Fibroblast of the conjunctiva (primary cell): ENCODE results near the gene CARS1.

Experiments used
- DNase-seq: peaks from one replicate; pipeline ENCODE4 v3.0.0-alpha.2; 2010; ENCODE audit warnings: low read depth

Gene CARS1

DNA sequence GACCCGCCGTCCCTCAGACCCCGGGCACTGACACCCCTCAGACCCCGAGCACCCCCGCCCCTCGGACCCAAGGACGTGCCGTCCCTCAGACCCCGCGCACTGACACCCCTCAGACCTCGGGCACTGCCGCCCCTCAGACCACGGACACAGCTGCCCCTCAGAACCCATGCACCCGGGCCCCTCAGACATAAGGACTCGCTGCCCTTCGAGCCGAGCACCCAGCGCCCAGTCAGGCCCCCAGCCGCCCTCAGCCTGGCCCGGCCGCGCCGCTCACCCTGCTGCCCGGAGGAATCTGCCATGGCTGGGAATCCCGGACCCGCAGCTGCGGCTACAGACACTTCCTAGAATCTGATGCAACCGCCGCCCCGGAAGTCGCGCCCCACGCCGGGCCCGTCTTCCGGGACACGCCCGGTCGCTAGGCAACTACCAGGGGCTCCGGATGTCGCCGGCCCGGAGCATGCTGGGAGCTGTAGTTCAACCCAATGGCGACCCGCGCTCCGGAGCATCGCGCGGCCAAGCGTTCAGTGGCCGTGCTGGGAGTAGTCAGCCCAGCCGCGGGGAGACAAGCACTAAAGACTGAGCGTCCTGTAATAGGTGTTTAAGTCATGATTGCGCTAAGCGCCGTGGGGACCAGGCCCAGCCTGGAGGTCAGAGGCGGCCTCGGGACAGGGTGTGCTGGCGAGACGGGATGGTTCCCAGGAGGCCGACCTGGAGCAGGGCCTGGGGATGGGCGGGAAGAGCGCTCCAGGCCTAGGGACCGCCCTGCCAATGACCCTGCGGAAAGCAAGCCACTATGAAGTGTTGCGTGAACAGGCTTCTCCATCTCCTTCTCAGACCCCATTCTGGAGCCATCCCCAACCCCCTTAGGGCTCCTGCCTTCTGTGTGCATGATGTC, at the start of gene CARS1:
TSS of gene CARS1 (minus strand) at position 355 of the 895 bp plus-strand sequence. CDS start at position 299, 56 bp downstream.
- peak; percentile 88 for DNase-seq

DNA sequence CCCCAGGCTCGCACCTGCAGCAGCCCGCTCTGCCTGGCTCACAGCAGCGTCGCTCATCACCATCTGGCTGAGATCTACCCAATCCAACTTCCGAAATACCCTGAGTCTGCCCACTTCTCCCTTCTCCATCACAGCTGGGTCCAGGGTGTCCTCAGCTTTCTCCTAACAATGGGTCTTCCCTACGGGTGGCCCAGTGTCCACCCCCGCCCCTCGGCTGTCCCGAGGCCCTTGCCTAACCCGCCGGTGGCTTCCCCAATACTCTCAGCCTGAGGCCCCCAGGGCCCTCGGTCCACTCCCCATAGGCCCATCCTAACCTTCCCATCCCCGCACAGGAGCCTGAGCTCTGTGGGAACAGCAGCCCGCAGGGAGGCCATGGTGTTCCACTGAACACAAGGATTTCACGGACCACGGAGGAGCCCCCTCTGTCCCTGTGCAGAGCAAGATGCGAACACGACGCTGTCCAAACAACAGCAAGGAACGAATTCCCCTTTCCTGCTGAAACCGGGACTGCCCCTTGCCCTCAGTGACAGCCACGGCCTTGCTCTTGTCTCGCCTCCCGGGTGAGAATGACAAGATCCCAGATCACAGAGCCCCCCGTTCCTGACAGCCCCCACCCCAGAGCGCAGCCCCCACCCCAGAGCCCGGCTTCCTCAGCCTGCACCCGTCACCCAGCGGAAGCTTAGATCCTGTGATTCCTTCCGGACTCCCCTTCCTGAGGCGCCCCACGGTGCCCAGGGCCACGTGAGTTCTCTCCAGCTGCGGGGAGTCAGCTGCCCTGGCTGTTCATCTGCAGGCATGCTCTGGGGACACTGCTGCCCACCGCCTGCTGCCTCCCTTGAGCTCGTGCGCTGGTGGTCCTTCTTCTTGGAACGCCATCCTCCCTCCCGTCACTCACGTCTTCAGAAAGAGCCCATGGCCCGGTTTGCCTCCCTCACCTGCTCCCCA, 48.8 kb upstream of the CARS1 start:
- no peak for DNase-seq

DNA sequence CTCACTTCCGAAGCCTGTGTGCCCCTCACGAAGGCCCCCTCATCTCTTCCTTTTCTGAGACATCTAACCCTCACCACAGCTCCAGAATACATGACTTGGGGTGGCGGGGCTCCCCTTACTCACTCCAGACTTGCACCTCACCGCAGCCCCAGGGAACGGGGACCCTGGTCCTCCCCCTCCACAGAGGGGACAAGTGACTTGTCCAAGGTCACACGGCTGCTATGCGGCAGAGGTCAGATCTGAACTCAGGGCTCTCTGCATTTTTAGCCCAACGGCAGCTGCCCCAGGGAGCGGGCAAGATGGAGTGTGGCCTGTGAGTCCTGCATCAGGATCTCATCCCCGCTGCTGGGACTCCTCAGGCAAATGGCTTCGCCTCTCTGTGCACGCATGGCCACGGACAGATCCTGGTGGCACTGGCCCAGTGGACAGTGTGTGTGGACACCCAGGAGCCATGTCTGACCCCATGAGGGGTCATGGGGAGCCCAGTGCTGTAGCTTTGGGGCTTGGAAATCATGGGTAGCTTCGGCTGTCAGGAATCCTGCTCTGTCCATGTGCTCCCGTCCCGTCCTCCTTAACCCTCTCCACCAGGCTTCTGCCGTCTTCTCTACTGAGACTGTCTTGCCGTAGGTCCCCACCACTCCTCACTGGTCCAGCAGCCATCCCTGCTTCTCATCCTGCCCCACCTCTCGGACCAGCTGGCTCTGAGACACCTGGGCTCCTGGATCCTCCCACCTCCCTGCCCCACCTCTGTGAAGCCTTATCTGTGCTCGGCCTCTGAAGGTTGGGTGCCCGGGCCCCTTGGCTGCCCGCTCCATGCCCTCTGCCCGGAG, 48.0 kb upstream of the CARS1 start:
- DNase-seq: no peak

- no peak for DNase-seq
Measured at GRCh38 chr11:3104051-3104714, 47.0 kb upstream of the CARS1 start.

DNA sequence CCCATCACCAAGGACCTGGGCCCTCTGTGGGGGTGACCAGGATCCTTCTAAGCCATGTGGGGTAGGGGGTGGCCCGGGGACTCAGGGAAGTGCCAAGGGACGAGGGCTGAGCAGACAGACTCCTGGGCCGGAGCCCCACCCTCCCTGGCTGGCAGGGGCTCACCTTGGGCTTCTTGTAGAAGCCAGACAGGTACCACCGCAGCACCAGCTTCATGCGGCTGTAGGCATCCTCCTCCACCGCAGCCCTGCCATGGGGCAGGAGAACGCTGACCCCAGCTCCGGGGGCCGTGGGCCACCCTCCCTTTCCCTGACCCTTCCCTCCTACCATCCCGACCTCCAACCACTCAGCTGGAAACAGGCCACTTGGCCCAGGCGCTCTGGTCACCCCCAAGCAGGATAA, 45.9 kb upstream of the CARS1 start:
- no peak for DNase-seq

GRCh38 chr11:3102641-3102921, 45.4 kb upstream of the CARS1 start:
- DNase-seq: no peak

- no peak for DNase-seq
Measured at GRCh38 chr11:3101921-3102640, 44.9 kb upstream of the CARS1 start.

- DNase-seq: no peak
Measured at GRCh38 chr11:3099178-3099577, 42.0 kb upstream of the CARS1 start.

DNA sequence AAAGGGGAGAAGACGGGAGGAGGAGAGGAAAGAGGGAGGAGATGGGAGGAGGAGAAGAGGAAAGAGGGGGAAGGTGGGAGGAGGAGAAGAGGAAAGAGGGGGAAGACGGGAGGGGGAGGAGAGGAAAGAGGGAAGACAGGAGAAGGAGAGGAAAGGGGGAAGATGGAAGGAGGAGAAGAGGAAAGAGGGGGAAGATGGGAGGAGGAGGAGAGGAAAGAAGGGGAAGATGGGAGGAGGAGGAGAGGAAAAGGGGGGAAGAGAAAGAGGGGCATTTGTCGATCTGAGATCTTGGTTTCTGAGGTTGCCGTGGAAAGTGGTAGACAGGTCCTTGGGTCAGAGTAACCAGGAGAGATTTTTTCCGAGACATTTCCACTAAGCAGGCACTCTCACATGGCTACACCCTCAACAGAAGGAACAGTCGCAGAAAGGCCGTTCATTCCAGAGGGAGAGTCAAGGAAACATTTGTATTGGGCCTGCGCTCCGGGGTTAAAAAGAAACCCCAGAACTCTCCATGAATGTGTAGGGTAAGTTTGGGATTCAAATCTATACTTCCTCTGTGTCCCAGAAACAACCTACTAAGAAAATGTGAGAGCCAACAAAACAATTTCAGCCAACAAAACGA, 39.8 kb upstream of the CARS1 start:
- no peak for DNase-seq

DNA sequence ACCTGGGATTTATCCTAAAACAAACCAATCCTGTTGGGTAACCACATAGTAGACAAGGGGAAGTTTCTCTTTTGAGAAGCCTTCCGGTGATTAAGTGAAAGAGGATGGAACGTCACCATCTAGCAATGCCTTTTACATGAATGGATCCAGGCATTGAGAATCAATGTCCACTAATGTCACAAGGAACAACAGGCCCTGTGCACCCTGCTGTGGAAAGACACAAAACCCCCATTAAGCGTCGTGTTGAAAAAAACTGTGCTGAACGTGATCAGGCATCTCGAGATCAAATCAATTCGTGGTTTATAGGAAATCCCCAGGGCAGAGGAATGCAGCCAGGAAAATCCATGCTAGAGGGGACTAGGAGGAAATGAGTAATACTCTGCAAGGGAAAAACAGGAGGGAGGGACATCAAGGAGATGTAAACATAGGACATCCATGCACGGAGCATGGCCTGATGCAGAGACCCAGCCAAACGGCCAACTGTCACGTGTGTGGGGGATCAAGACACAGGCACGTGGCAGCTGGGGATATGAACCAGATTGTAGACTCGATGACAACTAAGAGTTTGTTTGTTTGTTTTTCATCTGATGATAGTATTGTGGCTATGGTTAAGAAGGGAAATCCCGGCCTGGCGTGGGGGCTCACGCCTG, 38.6 kb upstream of the CARS1 start:
- DNase-seq: peak; percentile 59

DNA sequence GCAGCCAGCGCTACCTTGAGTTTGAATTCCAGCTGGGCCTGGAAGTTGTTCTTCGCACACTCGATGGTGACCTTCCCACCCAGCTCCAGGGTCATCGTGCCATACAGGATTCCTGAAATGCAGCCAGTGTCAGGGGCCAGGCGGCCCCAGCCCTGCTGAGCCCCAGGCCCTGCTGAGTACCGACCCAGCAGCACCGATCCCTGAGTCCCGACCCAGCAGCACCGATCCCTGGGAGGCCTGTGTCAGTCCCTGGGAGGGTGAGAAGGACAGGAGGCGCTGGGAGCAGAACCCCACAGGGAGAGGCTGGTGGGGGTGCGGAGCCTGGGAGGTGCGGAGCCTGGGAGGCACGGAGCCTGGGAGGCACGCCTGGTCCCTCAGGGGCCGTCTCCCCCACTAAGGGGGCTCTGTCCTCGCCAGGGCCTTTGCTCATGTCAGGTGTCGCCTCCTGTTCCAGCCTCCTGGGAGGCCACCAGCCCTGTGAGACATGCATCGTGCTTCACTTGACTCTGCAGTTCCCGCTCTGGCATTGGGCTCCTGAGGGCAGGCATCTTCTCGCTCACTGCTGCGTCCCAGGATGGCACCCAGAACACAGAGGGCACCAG, 37.1 kb upstream of the CARS1 start:
- no peak for DNase-seq

- no peak for DNase-seq
Measured at GRCh38 chr11:3093281-3094191, 36.3 kb upstream of the CARS1 start.

DNA sequence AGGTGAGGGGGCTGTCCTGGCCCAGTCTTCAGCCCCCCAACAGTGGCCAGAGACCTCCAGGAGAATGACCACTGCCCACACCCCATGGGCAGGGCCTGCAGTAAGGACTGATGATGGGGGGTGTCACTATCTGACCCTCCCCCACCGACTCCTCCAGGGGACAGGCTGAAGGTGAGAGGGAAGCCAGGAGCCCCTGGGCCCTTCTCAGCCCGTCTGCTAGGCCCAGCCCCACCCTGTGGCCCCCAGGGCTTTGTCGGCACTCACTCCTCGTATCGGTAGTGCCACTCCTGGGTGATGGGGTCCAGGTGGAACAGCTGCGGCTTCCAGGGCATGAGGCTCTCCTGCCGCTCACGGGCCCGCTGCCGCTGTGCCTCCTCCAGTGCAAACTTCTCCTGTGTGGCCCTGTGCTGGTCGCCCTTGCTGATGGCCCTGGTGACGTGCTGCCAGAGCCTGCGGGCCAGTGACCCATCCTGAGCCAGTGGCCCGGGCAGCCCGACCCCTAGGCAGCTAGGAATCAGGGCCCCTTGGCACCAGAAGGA, 35.4 kb upstream of the CARS1 start:
- DNase-seq: no peak

DNA sequence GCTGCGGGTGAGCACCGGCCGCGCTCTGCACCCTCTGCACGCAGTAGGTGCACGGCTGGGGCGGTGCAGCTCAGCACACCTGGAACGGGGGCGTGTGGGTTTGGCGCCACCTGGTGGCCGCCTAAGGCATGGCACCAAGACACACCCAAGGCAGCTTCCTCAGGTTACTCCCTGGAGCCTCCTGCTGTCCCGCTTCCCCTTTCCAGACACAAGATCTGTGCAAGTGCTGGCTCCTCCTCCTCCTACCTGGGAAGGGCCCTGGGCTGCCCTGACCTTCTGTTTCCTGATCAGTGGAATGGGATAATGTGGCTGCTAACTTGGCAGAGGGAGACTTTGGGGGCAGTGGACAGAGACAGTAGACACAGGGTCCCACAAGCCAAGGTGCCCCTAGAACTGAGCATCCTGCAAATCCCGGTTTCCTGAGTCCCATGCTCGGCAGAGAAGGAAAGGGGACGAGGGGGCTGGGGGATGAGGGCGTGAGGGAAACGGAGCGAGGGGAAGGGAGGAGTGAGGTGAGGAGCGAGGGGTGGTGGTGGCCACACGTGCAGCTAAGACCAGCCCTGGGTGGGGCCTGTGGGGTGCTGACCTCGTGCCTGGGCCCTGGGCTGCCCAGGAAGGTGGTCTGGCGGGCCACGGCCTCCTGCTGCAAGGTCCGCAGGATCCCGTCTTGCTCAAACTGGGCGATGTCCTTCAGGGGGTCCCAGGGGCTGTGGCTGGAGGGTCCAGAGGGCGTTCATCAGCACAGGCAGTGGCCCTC, 34.8 kb upstream of the CARS1 start:
- DNase-seq: no peak

DNA sequence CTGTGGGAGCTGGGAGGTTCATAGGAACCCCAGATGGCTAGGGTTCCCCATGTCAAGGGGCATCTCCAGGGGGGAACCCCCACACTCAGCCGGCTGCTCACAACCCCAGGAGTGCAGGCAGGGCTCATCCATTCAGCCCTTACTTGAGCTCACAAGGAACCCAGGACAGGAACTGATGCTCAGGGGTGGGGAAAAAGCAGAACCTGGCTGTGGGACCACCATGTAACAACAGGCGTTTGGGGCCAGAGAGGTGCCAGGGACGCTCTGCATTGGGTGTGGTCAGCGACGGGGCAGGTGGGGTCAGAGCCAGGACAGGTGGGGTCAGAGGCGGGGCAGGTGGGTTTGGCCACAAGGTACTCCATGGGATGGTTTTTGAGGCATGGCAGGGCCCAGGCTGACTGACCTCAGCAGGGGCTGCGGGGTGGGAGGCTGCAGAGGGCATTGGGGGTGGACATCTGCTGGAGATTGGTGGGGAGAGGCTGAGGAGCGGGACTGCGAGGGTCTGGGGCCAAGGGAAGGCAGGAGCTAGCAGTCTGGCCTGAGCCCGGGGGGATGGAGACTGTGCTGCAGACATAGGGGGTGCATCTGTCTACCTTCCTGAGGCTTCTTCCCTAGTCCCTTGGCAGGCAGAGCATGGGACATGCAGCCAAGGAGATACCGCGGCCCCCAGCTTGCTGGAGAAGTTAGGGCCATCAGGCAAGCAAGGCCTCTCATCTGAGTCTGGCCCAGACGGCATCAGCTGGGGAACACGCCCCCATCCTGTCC, 34.0 kb upstream of the CARS1 start:
- DNase-seq: no peak

DNA sequence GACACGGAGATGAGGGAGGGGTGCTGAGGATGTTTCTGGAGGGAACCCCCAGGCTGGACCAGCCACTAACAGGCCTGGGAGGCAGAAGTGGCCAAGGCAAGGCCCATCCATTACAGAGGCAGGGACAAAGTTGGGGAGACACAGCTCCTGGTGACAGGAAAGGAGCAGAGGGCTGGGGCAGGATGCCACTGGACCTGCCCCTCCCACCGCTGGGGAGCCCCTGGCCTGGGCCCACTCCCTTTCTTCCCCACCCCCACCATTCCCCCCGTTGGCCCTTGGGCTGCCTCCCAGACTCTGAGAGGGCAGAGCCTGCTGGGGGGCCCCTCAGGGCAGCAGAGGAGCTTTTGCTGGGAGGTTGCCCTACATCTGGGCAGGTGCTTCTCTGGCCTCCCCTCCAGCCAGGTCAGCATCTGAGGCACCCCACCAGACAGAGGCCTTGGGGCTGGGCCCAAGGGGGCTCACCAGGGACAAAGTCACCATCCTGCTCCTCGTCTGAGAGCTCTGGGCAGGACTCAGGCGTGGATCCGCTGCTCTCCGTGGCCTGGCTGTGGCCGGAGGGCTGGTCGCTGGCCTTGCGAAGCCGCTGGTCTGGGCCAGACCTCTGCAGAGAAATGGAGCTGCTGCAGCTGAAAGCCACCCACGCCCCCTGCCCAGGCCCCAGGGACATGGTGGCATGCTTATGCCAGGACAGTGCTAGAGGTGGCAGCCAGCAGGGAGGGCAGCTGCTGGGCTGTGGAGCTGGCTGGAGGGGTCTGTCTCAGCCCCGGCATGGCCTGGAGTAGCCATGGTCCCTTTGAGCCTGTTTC, 33.1 kb upstream of the CARS1 start:
- DNase-seq: no peak
